ENCODE results near the gene TNFAIP1.

DNA sequence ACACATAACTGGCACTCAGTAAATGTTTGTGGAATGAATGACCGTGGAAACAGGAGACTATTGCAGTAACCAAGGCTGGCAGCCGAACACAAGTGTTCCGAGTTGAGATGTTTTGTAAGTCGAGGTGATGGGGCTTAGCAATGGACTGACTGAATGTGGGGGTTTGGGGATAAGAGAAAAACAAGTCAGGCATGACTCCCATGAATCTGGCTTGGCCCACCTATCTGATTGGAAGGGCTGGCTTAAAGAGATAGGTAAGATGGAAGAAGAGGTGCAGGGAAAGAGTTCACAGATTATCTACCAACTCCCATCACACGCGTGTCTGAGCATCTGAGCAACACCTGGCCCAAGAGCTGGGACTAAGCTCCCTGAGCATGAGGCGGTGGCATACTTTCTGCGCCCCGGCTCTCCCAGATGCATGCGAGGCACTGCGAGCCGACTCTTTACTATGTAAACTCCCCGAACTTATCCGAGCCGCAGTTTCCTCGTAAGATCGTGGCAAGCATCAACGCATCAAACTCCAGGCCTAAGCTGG, 828 bp upstream of the TNFAIP1 start:
- TF ChIP-seq, protein P1, sequence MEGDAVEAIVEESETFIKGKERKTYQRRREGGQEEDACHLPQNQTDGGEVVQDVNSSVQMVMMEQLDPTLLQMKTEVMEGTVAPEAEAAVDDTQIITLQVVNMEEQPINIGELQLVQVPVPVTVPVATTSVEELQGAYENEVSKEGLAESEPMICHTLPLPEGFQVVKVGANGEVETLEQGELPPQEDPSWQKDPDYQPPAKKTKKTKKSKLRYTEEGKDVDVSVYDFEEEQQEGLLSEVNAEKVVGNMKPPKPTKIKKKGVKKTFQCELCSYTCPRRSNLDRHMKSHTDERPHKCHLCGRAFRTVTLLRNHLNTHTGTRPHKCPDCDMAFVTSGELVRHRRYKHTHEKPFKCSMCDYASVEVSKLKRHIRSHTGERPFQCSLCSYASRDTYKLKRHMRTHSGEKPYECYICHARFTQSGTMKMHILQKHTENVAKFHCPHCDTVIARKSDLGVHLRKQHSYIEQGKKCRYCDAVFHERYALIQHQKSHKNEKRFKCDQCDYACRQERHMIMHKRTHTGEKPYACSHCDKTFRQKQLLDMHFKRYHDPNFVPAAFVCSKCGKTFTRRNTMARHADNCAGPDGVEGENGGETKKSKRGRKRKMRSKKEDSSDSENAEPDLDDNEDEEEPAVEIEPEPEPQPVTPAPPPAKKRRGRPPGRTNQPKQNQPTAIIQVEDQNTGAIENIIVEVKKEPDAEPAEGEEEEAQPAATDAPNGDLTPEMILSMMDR (IDR thresholded peaks at IDR 0.05) = no peak
- TF ChIP-seq POLR2A (IDR thresholded peaks at IDR 0.05; ENCODE audit: low read depth) = no peak
